ENCODE data around the gene ZSWIM6.

ZSWIM6 gene

DNA sequence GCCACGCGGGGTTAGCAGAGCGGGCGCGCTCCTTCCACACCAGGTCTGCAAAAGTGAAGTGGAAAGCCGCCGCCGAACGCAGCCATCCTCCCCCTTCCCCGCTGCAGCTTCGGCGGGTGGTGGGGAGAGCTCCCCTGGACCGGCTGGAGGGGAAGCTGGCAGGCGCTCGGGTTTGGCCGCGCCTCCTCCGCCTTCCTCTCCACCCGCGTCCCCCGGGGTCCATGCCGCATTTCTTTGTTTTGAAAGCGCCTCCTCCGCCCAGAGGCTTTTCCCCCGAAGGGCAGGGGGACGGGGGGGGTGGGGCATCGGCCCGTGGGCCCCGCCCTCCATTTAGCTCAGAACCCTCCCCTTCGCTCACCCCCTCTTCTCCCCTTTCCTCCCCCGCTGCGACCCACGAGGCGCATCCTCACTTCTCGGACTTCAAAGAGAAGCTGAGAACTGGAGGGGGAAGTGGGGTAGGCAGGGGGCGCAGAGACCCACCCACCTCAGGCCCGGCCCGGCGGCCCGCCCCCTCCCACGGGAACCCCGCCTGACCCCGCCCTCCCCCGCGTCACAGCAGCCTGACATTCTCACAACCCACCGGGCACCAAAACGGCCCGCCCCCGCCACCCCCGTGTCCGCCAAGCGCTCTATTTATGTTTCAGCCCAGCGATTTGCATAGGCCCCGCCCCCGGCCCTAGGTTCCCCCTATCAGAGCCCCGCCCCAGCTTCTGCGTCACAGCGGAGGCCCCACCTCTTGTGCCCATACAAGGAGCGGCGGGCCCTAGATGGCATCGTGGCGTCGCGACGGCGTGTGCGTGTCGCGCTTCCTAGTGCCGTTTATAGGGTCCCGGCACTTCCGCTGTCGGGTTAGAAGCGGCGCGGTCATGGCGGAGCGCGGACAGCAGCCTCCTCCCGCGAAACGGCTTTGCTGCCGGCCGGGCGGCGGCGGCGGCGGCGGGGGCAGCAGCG lies at the start of gene ZSWIM6:
TSS of gene ZSWIM6 (plus strand) at position 852 of the 951 bp plus-strand sequence. CDS start at position 867, 15 bp downstream.
- no peak for DNase-seq

- no peak for DNase-seq
Observed at GRCh38 chr5:61283471-61283870, 48.6 kb upstream of the ZSWIM6 start.

DNA sequence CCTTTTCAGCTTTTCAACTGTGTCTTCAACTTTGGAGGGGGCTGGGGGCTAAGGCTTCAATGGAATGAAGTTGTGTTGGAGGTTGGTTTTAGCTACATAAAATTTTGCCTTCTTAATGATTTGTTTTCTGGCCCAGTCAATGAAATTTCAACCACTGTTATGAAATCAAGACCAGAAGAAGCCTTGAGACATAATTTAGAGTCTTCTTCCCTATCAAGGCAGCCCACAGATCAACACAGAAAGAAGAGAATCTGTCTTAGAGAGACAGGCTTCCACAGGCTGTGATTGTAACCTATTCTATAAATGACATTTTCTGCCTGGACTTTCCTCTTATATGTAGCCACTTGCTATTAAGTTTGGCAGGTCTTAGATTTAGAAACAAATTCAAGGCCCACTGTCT lies 46.5 kb upstream of the ZSWIM6 start:
- DNase-seq = no peak

GRCh38 chr5:61286446-61287132 lies 45.5 kb upstream of the ZSWIM6 start:
- DNase-seq = no peak

GRCh38 chr5:61287474-61287873 lies 44.6 kb upstream of the ZSWIM6 start:
- DNase-seq = no peak

DNA sequence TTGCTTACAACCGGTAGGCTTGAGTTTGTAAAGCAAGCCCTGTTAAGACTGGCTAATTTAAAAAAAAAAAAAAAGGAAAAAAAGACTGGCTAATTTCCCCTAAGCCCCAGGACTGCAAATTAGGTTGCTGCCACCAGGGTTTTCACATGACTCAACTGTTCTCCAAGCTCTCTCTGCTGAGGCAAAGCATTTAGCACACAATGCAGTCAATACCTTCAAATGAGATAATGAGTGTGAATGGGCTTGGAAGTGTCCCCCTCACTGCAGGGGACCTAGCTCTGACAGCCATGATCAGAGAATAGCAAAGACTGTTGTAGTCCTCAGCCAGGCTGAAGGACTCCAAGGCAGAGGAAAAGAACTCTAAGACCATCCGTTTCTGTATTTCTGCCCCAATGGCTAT lies 42.8 kb upstream of the ZSWIM6 start:
- DNase-seq = no peak

DNA sequence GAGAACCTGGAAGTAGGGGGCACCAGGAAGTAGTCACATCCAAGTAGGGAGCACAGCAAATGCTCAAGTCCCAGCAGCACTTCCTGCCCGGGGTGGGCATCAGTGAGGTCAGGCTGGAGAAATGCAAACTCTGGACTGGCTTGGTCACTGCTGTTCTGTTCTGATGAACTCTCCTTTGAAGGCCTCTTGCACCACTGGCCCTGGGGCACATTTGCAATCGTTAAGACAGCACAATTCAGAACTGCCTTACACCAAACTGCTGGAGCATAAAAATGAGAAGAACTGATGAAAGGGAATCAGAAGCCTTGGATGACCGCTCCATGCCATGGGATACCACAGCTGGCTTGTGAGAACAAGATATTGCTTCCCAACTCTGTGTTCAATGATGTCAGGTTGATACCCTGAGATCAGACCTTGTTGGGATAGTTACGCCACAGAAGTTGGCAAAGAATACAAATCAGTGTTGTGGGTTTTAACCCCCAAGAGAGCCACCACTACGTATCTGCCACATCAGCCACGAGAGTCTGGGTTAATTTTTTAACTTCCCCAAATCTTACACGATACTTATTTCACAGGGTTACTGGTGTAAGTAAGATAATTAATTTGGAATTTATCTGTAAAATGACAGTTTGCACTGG lies 42.3 kb upstream of the ZSWIM6 start:
- no peak for DNase-seq

DNA sequence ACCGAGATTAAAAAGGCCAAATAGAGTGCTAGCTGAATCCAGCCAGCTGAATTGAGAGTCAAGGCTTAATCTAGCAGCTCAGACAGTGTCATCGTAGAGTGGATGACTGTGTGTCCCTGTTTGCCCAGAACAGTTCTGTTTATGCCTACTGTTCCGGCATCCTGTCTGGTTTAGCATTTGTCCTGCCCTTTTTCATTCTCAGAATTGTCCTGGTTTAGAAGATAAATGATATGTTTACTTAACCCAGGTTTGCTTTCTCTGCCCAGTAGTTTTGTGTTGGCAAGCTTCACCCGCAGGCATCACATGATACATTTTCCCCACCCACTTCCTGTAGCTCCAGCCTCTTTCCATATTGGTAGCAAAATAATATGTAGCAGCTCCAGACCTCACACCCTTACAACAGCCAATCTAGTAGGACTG lies 41.3 kb upstream of the ZSWIM6 start:
- DNase-seq = no peak

GRCh38 chr5:61292062-61292657 lies 39.9 kb upstream of the ZSWIM6 start:
- no peak for DNase-seq

- DNase-seq = no peak
Observed at GRCh38 chr5:61293071-61293470, 39.0 kb upstream of the ZSWIM6 start.

DNA sequence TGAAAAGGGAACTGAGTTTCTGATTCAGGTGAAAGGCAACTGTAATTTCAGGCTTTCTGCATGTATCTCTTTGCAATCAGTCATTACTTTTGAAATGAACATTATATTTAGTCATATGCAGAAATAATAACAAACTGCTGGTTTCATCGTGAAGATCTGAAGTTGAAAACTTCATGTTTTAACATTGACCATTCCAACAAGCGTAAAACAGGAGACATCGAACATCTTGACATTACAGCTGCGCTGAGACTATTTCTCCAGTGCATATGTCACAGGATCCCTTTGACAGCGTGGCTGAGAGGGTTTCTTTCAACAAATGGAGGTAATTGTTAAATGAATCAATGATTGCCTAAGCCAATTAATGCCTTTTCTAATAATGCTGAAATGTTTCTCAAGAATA lies 38.2 kb upstream of the ZSWIM6 start:
- DNase-seq = no peak

- DNase-seq = no peak
Observed at GRCh38 chr5:61295365-61295764, 36.7 kb upstream of the ZSWIM6 start.

DNA sequence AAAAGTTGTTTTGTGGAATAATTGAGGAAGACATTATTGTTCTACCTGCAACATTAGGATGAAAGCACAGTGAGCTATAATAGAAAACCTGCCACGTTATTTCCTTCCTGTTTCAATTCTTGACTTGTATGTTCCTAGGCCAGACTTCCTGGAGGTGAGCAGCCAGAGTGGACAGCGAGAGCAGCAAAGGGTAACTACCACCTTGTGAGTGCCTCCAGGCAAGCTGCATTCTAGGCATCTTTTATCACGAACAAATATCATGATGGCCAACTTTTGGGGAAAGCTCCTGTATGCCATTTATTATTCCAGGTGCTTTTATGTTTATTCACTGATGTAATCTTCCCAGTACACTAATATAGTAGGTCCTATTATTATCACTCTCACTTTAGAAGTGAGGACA lies 34.0 kb upstream of the ZSWIM6 start:
- no peak for DNase-seq

GRCh38 chr5:61298580-61298979 lies 33.5 kb upstream of the ZSWIM6 start:
- no peak for DNase-seq

DNA sequence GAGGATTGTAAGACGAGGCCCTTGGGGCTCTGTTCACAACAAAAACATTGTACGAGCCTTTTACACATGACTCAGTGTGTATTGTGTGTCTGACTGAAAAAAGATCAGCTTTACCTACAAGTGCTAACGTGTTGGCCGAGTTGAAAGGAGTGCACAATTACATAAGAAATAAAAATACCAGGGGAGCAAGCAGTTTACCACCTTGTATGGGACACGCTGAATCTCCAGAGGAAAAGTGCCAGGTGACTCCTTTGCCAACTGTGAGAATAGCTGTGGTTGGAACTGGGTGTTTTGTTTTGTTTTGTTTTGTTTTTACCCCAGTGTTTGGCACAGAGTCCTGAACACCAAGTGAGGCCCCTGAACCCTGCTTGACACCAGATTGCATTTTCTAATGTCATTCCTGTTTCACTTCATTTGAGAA lies 32.8 kb upstream of the ZSWIM6 start:
- no peak for DNase-seq

DNA sequence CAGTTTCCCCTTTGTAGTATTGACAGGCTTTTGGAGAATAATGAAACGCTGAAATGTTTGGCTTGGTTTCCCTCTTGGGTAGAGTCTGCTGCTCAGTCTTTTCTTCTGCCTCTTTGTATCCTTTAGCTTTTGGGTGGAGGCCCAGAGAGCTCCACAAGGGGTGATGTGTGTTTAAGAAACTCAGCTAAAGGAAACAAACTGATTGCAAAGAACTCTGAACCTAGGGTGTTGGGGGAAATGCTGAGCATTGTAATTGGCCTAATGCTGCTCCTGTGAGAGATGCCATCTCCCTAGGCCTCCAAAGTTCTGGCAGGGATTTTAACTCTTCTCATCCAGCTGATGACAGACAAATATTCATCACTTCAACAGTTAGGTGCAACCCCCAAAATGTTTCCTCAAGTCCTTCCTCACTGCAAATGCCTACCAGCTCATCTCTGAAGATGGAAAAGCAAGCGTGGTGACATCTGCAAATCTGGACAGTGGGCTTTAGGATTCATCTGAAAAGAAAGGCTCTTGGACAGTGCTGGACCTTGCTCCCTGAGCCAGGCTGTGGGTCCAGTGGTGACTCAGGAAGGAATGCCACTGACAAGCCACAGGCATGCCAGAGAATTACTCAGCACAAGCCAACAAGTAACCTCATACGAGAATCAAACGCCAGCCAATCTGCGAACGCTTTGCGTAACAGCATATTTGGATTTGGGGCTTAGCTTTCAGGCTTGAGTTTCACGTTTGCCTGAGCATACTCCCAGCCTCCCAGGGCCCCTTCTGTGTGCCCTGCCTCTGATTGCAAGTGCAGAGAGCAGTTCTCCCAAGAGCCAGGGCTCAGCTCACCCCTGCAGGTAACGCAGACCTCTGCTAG lies 30.5 kb upstream of the ZSWIM6 start:
- DNase-seq = no peak

- no peak for DNase-seq
Observed at GRCh38 chr5:61302200-61302563, 29.9 kb upstream of the ZSWIM6 start.

GRCh38 chr5:61303346-61303745 lies 28.7 kb upstream of the ZSWIM6 start:
- DNase-seq = no peak

GRCh38 chr5:61304590-61305381 lies 27.3 kb upstream of the ZSWIM6 start:
- no peak for DNase-seq

GRCh38 chr5:61306531-61307131 lies 25.4 kb upstream of the ZSWIM6 start:
- no peak for DNase-seq

DNA sequence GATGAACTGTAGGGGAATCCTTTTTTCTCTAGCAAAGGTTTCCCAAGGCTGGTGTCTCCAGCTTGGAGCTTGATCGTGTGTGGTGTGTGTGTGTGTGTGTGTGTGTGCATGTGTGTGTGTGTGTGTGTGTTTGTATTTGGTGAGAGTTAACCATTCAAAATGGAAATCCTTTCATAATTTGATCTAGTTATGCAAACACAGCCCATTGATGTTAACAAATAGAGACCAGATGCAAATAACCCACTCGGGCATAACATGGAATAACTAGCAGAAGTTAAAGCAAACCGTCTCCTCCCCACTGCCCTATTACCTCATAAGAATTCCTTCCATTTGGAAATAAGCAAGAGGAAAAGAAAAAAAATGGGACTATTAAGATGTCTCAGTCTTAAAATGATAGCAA lies 24.9 kb upstream of the ZSWIM6 start:
- DNase-seq = no peak
